GM12878 (cell line): ENCODE results near the gene FAF1.

Source experiments
- ATF7 ChIP-seq: fragments of 450-650 bp; IDR thresholded peaks from 2 replicates; pipeline ENCODE4 v1.6.1; 2016; ENCODE audit warnings: low read depth, mild to moderate bottlenecking
- CHD1 ChIP-seq: IDR thresholded peaks from 2 replicates; pipeline ENCODE4 v1.6.1; 2012; ENCODE audit warnings: low read depth, low read length, improper control_type of control experiment
- E2F4 ChIP-seq: IDR thresholded peaks from 2 replicates; pipeline ENCODE4 v1.6.1; 2012; ENCODE audit warnings: low read depth, low read length, improper control_type of control experiment
- ESRRA ChIP-seq: IDR thresholded peaks from 2 replicates; pipeline ENCODE4 v1.6.1; 2012; ENCODE audit warnings: mild to moderate bottlenecking, low read length, improper control_type of control experiment
- FOXK2 ChIP-seq: fragments of 450-650 bp; IDR thresholded peaks from 2 replicates; pipeline ENCODE4 v1.6.1; 2017; ENCODE audit warnings: mild to moderate bottlenecking, moderate library complexity
- NFXL1 ChIP-seq: fragments of 450-650 bp; IDR thresholded peaks from 2 replicates; pipeline ENCODE4 v1.6.1; 2017; ENCODE audit warnings: antibody characterized with exemption, mild to moderate bottlenecking, borderline replicate concordance
- STAT3 ChIP-seq: IDR thresholded peaks from 2 replicates; pipeline ENCODE4 v1.6.1; 2011; ENCODE audit warnings: low read depth, low read length, improper control_type of control experiment
- ZBTB4 ChIP-seq: fragments of 450-650 bp; formaldehyde crosslinking; IDR thresholded peaks from 2 replicates; pipeline ENCODE4 v1.4.0; 2022; ENCODE audit warnings: mild to moderate bottlenecking, moderate library complexity

GRCh38 chr1:50430010-50430405 is 530.1 kb downstream of the FAF1 start:
- TF ChIP-seq NFXL1 (no peak), ATF7 (no peak), ESRRA (no peak), E2F4 (no peak), ZBTB4 (no peak), CHD1 (no peak), STAT3 (no peak), FOXK2 (no peak)
